ENCODE results near the gene TECTA.

Gene TECTA

DNA sequence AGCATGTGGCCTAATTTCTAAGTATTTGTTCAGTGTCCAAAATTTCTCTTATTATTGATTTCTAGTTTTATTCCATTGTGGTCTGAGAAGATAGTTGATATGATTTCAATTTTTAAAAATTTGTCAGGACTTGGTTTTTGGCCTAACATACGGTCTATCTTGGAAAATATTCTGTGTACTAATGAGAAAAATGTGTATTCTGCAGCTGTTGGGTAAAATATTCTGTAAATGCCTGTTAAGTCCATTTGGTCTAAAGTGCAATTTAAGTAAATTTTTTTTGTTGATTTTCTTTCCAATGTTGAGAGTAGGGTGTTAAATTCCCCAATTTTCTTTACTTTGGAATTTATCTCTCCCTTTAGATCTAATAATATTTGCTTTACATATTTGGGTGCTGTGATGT is 78.3 kb downstream of the TECTA start:
- H3K9me3 ChIP-seq (replicated peaks; ENCODE audit: insufficient read depth, low read length): no peaks in the 10 kb centered on the region
- H3K9me2 ChIP-seq (replicated peaks; ENCODE audit: insufficient read depth, low read length): no peaks in the 10 kb centered on the region
- no peak for TF ChIP-seq EZH2 (optimal IDR thresholded peaks at IDR 0.05; ENCODE audit: low read depth, low read length)
- no peak overlapping the region for H3K4me2 ChIP-seq (ENCODE audit: low read depth, low read length)
- no peak overlapping the region for H2AFZ ChIP-seq (ENCODE audit: low read length)
- H3K27ac ChIP-seq (ENCODE audit: low read length): no peak overlapping the region
- no peak for DNase-seq
- no peaks in the 10 kb centered on the region for H3K27me3 ChIP-seq (replicated peaks; ENCODE audit: insufficient read depth, low read length)
- no peaks in the 10 kb centered on the region for H3F3A ChIP-seq (ENCODE audit: insufficient read depth, low read length)
- no peak overlapping the region for H3K9ac ChIP-seq (ENCODE audit: low read length)
- H3K79me2 ChIP-seq (ENCODE audit: low read length): no peaks in the 10 kb centered on the region
- H4K20me1 ChIP-seq (ENCODE audit: insufficient read depth, low read length): no peaks in the 10 kb centered on the region
- H3K4me1 ChIP-seq (ENCODE audit: low read length): no peaks in the 10 kb centered on the region
- no peak overlapping the region for H3K4me3 ChIP-seq (ENCODE audit: low read length)
- H3K36me3 ChIP-seq (replicated peaks; ENCODE audit: insufficient read depth, low read length): no peaks in the 10 kb centered on the region

DNA sequence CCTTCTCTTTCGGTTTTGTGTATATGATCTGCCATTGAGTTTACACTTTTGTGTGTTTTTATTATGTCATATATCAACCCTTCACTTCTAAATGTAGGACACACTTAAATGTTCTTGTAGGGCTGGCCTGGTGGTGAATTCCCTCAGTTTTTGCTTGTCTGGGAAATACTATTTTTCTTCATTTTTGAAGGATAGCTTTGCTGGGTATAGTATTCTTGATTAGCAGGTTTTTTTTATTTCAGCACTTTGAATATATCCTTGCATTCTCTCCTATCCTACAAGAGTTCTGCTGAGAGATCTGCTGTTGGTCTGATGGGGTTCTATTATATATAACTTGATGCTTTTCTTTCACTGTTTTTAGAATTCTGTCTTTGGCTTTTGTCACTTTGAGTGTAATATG is 79.1 kb downstream of the TECTA start:
- Histone ChIP-seq H3K79me2 (ENCODE audit: low read length) (no peaks in the 10 kb centered on the region), H3K27ac (ENCODE audit: low read length) (no peak overlapping the region), H3K4me3 (ENCODE audit: low read length) (no peak overlapping the region), H3K9me2 (replicated peaks; ENCODE audit: insufficient read depth, low read length) (no peaks in the 10 kb centered on the region), H3K27me3 (replicated peaks; ENCODE audit: insufficient read depth, low read length) (no peaks in the 10 kb centered on the region), H3K4me1 (ENCODE audit: low read length) (no peaks in the 10 kb centered on the region), H3K9ac (ENCODE audit: low read length) (no peak overlapping the region), H4K20me1 (ENCODE audit: insufficient read depth, low read length) (no peaks in the 10 kb centered on the region), H3K4me2 (ENCODE audit: low read depth, low read length) (no peak overlapping the region), H2AFZ (ENCODE audit: low read length) (no peak overlapping the region), H3K9me3 (replicated peaks; ENCODE audit: insufficient read depth, low read length) (no peaks in the 10 kb centered on the region), H3F3A (ENCODE audit: insufficient read depth, low read length) (no peaks in the 10 kb centered on the region), H3K36me3 (replicated peaks; ENCODE audit: insufficient read depth, low read length) (no peaks in the 10 kb centered on the region)
- no peak for TF ChIP-seq EZH2phosphoT487 (IDR thresholded peaks at IDR 0.05; ENCODE audit: low read length)
- TF ChIP-seq, protein P1, sequence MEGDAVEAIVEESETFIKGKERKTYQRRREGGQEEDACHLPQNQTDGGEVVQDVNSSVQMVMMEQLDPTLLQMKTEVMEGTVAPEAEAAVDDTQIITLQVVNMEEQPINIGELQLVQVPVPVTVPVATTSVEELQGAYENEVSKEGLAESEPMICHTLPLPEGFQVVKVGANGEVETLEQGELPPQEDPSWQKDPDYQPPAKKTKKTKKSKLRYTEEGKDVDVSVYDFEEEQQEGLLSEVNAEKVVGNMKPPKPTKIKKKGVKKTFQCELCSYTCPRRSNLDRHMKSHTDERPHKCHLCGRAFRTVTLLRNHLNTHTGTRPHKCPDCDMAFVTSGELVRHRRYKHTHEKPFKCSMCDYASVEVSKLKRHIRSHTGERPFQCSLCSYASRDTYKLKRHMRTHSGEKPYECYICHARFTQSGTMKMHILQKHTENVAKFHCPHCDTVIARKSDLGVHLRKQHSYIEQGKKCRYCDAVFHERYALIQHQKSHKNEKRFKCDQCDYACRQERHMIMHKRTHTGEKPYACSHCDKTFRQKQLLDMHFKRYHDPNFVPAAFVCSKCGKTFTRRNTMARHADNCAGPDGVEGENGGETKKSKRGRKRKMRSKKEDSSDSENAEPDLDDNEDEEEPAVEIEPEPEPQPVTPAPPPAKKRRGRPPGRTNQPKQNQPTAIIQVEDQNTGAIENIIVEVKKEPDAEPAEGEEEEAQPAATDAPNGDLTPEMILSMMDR (IDR thresholded peaks at IDR 0.05; ENCODE audit: low read length): no peak
- TF ChIP-seq EZH2 (optimal IDR thresholded peaks at IDR 0.05; ENCODE audit: low read depth, low read length): no peak
- no peak for DNase-seq

DNA sequence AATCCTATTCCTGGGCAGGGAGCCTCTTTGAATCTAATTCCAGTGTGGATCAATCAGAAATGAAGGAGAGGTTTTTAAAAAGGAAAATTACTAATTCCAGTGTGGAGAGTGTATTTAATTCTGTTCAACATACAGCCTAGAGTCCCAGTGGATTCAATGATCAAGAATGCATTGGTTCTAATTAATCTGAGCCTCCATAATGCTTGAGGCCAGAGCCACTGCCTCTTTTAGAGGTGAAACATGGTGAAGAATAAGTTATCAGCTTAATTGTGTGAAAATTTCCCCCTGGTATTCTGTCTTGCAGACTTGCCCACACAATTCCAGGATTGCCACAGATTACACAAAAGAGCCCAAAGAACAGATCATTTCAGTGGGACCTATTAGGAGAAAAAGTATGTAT is 87.7 kb downstream of the TECTA start:
- no peaks in the 10 kb centered on the region for H3K9me3 ChIP-seq (replicated peaks; ENCODE audit: insufficient read depth, low read length)
- no peak overlapping the region for H3K27ac ChIP-seq (ENCODE audit: low read length)
- no peak overlapping the region for H3K4me3 ChIP-seq (ENCODE audit: low read length)
- H3K9ac ChIP-seq (ENCODE audit: low read length): no peak overlapping the region
- no peak for DNase-seq
- H3K36me3 ChIP-seq (replicated peaks; ENCODE audit: insufficient read depth, low read length): no peaks in the 10 kb centered on the region
- no peaks in the 10 kb centered on the region for H3K79me2 ChIP-seq (ENCODE audit: low read length)
- H3K27me3 ChIP-seq (replicated peaks; ENCODE audit: insufficient read depth, low read length): no peaks in the 10 kb centered on the region
- H3K4me2 ChIP-seq (ENCODE audit: low read depth, low read length): no peak overlapping the region
- no peak overlapping the region for H2AFZ ChIP-seq (ENCODE audit: low read length)
- TF ChIP-seq, protein P1 (IDR thresholded peaks at IDR 0.05; ENCODE audit: low read length): no peak
- TF ChIP-seq EZH2 (optimal IDR thresholded peaks at IDR 0.05; ENCODE audit: low read depth, low read length): no peak
- no peak for TF ChIP-seq EZH2phosphoT487 (IDR thresholded peaks at IDR 0.05; ENCODE audit: low read length)
- H3K9me2 ChIP-seq (replicated peaks; ENCODE audit: insufficient read depth, low read length): no peaks in the 10 kb centered on the region
- H3K4me1 ChIP-seq (ENCODE audit: low read length): no peaks in the 10 kb centered on the region
- H4K20me1 ChIP-seq (ENCODE audit: insufficient read depth, low read length): no peaks in the 10 kb centered on the region
- H3F3A ChIP-seq (ENCODE audit: insufficient read depth, low read length): no peaks in the 10 kb centered on the region

DNA sequence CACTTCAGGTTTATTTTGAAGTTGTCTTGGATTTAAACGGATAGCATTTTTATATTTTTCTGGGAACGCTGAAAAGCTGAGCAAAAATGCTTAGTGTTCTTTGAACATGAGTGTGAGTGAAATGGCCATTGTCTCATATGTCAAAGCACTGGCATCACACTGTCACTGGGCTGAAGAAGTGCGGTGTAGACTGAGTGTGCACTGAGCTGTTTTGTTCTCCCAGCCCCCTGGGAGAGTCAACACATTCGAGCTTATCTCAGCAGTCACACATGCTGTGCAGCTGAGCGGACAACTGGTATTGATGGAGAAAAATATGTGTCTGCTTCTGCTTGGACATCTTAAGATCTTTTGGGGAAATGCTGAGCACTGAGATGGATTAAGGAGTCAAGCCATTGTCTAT is 90.8 kb downstream of the TECTA start:
- Histone ChIP-seq H2AFZ (ENCODE audit: low read length) (no peak overlapping the region), H3K79me2 (ENCODE audit: low read length) (no peaks in the 10 kb centered on the region), H3K4me2 (ENCODE audit: low read depth, low read length) (no peak overlapping the region), H3K9me2 (replicated peaks; ENCODE audit: insufficient read depth, low read length) (no peaks in the 10 kb centered on the region), H3K4me1 (ENCODE audit: low read length) (no peaks in the 10 kb centered on the region), H3K27me3 (replicated peaks; ENCODE audit: insufficient read depth, low read length) (no peaks in the 10 kb centered on the region), H3K9ac (ENCODE audit: low read length) (no peak overlapping the region), H3K9me3 (replicated peaks; ENCODE audit: insufficient read depth, low read length) (no peaks in the 10 kb centered on the region), H3K36me3 (replicated peaks; ENCODE audit: insufficient read depth, low read length) (no peaks in the 10 kb centered on the region), H3K4me3 (ENCODE audit: low read length) (no peak overlapping the region), H3K27ac (ENCODE audit: low read length) (no peak overlapping the region), H3F3A (ENCODE audit: insufficient read depth, low read length) (no peaks in the 10 kb centered on the region), H4K20me1 (ENCODE audit: insufficient read depth, low read length) (no peaks in the 10 kb centered on the region)
- no peak for TF ChIP-seq EZH2phosphoT487 (IDR thresholded peaks at IDR 0.05; ENCODE audit: low read length)
- TF ChIP-seq EZH2 (optimal IDR thresholded peaks at IDR 0.05; ENCODE audit: low read depth, low read length): no peak
- TF ChIP-seq, protein P1 (IDR thresholded peaks at IDR 0.05; ENCODE audit: low read length): no peak
- DNase-seq: no peak

All from MM.1S (cell line).